HG03175 (cell line): ENCODE measurements around the gene IL3RA.
"Not testable (repeated sequence)": the region's sequence is repeated elsewhere in the genome, so short reads cannot be mapped to it uniquely, and the experiment has no call there.

Experiments used
- ATAC-seq: cut with Tn5 transposase; IDR thresholded peaks from one replicate; pipeline ENCODE4 v1.9.1; 2021; ENCODE audit warnings: mild to moderate bottlenecking, moderate library complexity; ENCODE audit not compliant: unreplicated experiment

The IL3RA gene

DNA sequence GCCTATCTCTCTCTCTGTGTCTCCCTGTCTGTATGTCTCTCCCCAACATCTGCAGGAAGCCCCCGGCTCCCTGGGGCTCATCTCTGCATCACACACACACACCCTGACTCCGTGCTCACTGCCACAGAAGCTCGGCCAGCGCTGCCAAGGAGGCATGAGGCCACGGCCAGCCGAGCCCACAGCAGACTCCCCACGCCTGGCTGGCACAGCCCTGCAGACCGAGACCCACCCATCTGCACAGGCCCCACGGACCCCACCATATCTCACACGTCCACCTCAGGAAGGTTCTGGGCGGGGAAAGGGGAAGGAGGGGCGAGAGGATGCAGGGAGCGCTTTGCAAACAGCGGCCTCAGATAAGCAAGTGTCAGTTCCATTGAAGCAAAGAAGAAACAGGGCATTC is 83.8 kb downstream of the IL3RA start:
- ATAC-seq = no peak

DNA sequence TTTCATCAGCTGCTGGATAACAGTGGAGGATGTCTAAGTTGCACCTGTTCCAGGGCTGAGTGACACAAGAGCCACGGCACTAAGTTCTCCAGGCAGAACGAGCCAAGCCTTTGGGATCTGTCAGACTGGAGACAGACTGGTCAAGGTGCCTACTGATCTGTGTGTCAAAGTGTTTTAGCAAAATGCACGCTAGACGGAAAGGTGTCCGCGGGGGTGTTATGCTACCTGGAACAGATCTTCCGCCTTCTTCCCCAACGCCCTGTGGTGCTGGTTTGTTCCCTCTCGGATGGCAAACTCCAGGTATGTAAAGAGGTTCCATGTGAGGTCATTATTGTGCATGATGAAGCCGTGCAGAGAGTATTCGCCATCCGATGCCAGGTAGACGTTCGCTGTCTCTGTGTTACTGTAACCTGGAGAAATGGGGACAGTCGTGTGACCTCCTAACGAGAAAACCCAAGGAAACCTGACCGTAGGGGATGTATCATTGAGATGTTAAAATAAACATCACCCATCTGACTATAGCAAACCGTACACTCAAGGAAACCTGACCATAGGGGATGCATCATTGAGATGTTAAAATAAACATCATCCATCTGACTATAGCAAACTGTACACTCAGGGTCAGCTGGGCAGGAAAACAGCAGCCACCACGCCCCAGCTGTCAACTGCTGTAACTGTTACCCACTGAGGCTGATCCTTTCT is 85.0 kb downstream of the IL3RA start:
- no peak for ATAC-seq

DNA sequence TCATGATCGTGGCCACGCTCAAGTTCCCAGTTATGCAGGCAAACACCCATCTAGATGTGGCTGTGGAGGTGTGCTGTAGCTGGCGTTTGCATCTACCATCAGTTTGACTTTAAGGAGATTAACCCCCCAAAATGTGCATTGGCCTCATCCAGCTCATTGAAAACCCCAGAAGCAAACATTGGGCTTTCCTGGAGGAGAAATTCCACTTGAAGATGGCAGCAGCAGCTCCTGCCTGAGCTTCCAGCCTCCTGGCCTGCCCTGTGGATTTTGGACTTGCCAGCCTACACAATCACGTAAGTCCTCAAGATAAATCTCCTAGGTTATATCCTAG is 85.5 kb downstream of the IL3RA start:
- no peak for ATAC-seq

DNA sequence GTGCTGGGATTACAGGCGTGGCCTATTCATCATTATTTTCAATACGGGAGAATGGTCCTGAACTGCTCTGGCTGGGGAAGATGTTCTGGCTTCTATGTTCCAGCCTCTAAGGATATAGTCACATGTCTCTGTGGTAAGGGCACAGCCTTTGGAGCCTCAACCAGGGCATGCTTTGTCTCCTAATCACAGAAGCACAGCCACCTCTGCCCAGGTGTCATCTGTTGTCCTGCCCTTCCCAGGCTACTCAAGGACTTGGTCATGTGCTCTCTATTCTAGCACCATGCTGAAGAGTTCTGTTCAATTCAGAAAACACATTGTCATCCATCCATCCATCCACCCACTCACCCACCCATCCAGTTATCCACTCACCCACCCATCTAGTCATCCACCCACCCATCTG is 86.6 kb downstream of the IL3RA start:
- no peak for ATAC-seq

DNA sequence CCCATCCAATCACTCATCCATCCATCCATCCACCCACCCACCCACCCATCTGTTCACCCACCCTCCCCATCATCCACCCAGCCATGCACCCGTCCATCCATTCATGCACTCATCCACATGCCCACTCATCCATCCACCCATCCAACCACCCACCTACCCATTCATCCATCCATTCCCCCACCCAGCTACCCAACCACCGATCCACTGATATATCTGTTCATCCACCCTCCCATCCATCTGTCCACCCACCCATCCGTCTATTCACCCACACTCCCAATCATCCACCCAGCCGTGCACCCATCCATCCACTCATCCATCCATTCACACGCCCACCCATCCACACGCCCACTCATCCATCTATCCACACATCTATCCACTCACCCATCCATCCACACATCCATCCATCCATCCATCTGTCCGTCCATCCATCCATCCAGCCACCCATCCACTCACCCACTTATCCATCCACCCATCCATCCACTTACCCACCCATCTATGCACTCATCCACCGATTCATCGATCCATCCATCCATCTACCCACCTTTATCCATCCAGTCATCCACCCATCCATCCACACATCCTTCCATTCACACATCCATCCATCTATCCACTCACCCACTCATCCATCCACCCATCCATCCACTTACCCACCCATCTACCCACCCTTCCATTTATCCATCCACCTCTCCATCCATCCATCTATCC is 87.7 kb downstream of the IL3RA start:
- ATAC-seq = no peak

DNA sequence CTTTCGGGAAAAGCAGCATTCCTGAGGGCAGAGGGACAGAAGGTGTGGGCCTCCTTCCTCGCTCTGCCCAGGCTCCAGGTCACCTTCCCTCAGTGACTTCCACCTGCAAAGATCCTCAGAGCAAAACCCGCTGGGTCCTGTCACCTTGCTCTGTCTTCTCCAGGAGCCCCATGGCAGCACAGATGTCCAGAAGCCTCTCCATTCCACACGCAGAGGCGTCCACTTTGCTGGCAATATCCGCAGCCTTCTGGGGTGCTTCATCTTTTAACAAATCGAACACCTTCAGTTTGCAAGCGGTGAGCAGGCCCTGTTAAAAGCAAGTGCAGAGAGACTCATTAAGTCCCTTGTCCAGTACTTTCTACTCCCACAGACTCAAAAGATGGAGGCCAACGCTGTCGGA is 88.8 kb downstream of the IL3RA start:
- no peak for ATAC-seq

DNA sequence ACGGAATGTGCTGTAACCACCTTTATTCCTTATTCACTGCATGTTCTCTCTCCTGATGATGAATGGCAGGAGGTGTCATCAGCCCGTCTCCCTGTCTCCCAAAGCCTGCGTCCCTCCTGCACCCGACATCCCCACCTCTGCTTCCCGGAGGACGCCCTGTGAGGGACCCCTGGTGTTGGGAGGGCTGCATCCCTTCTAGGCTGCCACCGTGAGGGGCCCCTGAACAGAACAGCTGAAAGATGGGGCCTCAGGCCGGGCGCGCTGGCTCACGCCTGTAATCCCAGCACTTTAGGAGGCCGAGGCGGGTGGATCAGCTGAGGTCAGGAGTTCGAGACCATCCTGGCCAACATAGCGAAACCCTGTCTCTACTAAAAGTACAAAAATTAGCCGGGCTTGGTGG is 89.7 kb downstream of the IL3RA start:
- not testable (repeated sequence) for ATAC-seq

DNA sequence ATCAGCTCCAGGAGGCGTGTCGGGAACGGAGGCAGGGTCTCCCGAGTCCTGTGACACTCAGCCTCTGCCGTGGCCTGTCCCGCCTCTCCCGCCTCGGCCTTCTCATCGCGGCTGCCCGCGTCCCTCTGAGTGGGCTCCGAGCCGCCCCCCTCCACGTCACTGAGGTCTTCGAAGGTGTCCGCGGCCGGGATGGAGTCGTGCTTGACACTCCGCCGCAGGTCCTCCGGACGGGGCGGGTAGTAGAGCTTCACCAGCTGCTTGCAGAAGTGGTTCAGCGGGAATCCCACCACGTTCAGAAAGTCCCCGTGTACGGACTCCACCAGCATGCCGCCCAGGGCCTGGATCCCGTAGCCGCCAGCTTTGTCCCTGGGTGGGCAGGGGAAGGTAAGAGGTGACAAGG is 91.2 kb downstream of the IL3RA start:
- no peak for ATAC-seq

DNA sequence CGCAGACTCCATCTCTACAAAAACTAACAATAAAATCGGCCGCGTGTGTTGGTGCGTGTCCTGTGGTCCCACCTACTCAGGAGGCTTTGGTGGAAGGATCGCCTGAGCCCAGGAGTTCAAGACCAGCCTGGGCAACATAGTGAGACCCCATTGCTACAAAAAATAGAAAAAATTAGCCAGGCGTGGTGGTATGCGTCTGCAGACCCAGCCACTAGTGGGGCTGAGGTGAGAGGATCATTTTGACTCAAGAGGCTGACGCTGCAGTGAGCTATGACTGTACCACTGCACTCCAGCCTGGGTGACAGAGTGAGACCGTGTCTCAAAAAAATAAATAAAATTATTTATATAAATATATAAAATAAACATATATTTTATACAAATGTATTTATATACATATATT is 93.9 kb downstream of the IL3RA start:
- no peak for ATAC-seq
